HG03135 (cell line): Measurements from ENCODE around the gene FXYD4.
"Not testable (repeated sequence)": the region's sequence is repeated elsewhere in the genome, so short reads cannot be mapped to it uniquely, and the experiment has no call there.

Experiments used
- ATAC-seq: cut with Tn5 transposase; IDR thresholded peaks from one replicate; pipeline ENCODE4 v1.9.1; 2021; ENCODE audit warnings: mild to moderate bottlenecking, moderate library complexity; ENCODE audit not compliant: unreplicated experiment

Gene FXYD4

DNA sequence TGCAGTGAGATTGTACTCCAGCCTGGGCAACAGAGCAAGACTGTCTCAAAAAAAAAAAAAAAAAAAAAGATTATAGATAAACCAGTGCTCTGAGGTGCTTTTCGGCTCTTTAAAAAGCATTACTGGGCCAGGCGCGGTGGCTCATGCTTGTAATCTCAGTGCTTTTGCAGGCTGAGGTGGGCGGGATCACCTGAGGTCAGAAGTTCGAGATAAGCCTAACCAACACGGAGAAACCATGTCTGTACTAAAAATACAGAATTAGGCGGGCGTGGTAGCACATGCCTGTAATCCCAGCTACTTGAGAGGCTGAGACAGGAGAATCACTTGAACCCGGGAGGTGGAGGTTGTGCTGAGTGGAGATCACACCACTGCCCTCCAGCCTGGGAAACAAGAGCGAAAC is 44.1 kb downstream of the FXYD4 start:
- no peak for ATAC-seq

DNA sequence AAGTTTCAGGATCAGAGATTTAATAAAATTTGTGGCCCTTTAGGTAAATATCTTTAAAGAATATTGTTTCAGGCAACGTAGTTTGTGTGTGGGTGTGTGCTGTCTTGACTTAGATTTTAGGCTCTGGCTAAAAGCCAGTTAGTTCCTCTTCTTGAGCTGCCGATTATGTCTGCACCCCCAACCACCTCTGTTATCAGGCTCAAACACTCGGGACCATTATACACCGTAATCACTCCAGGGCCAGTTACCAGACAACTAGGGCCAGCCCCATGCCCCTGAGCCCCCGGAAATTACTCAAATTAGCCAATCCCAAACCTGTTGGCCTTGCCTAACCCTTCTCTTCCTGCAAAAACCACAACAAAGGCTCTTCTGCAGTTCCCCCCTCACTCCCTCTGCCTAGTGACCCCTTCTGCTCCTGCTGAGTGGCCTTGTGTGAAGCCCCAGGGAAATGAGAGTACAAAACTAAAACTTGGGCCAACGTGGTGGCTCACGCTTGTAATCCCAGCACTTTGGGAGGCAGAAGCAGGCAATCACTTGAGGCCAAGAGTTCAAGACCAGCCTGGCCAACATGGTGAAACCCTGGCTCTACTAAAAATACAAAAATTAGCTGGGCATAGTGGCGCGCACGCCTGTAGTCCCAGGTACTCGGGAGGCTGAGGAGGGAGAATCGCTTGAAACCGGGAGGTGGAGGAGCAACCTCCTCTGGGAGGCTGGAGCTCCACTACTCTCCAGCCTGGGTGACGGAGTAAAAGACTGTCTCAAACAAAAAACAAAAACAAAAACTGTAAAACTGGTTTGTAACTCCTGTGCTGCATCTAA is 46.7 kb downstream of the FXYD4 start:
- no peak for ATAC-seq

DNA sequence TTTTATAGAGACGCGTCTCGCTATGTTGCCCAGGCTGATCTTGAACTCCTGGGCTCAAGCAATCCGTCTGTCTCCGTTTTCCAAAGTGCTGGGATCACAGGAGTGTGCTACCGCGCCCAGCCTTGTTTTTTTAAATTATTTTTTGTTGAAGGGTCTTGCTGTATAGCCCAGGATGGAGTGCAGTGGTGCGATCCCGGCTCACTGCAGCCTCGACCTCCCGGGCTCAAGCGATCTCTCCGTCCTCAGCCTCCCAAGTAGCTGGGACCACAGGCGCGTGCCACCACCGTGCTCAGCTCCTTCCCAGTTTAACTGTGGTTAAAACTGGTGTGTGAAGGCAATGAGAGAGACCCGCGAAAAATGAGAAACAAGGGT is 48.5 kb downstream of the FXYD4 start:
- no peak for ATAC-seq

DNA sequence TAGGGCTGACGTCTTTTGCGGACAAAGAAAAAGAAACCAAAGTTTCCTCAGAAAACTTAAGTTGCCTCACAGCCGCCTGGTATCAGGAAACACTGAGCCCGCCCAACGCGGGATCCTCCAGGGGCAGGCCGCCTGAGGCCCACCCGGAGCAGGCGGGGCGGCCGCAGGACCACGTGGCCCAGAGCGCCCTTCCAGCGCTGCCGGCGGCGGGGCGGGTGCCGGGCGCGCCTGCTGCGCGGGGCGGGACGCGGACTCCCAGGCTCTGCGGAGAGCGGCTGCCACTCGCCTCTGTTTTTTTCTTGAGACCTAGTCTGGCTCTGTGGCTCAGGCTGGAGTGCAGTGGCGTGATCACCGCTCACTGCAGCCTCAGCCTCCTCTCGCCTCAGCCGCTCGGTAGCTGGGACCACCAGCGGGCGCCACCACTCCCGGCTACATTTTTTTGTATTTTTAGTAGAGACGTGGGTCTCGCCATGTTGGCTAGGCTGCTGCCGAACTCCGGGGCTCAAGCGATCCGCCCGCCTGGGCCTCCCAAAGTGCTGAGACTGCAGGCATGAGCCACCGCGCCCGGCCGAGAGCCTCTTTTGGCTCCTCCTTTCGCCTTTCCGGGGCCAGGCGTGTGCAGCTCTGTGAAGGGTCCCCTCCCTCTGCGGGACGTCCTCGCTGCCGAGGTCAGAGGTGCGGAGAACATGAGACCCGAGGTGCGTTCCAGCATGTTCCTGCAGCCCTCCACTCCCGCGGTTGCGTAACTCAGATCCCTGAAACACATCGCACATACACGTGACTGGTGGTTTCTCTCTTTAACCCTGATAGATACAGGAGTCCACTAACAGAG is 49.1 kb downstream of the FXYD4 start:
- ATAC-seq, result peak; percentile 85

DNA sequence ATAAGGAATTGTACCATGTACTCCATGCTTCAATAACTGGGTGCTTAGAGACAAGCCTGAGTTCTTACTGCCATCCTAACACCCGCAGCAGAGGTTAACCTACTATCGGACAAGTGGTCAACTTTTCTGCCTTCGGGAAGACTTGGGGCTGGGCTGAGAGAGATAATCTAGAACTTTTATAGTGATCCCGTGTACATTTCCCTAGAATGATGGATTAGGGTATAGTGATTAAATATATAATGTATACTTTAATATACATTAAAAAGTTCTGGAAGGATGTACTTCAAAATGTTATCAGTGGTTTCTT is 49.7 kb downstream of the FXYD4 start:
- no peak for ATAC-seq

DNA sequence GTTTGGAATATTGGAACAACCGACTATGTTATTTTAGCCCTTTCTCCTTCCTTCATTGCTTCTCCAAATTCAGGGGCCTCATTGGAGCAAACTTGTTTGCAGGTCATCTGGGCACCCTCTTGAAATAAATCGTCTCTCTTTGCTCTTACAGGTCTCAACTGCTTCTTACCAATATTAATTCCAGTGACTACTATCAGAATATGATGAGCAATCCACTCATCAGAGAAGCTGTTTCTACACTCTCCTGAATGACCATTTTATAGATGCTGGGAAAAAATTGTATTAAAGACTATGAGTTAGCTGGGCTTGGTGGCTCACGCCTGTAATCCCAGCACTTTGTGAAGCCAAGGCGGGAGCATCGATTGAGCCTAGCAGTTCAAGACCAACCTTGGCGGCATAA is 50.1 kb downstream of the FXYD4 start:
- ATAC-seq, result no peak

DNA sequence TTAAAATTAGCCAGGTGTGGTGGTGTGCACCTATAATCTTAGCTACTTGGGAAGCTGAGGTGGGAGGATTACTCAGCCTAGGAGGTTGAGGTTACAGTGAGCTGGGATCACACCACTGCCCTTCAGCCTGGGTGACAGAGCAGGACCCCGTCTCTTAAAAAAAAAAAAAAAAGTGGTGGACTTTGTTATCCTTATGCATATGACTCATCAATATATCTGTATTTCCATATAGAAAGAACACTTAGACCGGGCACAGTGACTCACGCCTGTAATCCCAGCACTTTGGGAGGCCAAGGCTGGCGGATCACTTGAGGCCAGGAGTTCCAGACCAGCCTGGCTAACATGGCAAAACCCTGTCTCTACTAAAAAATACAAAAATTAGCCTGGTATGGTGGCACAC is 50.5 kb downstream of the FXYD4 start:
- ATAC-seq, result not testable (repeated sequence)

DNA sequence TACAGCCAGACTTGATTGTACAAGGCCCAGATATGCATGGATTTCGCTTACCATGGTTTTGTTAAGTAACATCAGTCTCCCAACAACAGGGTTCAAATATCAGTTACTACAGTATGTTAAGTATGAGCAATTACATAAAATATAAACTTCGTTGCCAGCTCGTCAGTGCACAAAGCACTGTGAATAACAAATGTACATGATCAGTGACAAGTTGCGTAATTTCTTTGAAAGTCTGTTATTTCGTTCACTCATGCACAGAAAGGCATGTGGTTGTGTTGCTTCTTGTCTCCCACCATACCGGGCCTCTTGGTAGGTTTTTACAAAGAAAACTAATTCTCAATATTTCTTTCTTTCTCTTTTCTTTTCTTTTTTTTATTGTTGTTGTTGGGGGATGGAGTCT is 53.0 kb downstream of the FXYD4 start:
- no peak for ATAC-seq
